Loucy (cell line): ENCODE measurements around the gene TTLL7.

ENCODE experiments used
- CTCF ChIP-seq: fragments of 200-600 bp; sonication (generic); conservative IDR thresholded peaks from 2 replicates; pipeline ENCODE4 v1.5.1; 2014; ENCODE audit warnings: mild to moderate bottlenecking, antibody characterized with exemption, low read length
- EZH2phosphoT487 ChIP-seq: fragments of 200-600 bp; IDR thresholded peaks from 2 replicates; pipeline ENCODE4 v1.6.1; 2018; ENCODE audit warnings: antibody characterized with exemption, mild to moderate bottlenecking, moderate library complexity, borderline replicate concordance

GRCh38 chr1:83917959-83918358 lies 81.0 kb downstream of the TTLL7 start:
- no peak for TF ChIP-seq CTCF
- no peak for TF ChIP-seq EZH2phosphoT487
